ENCODE data around the gene GHR. TPM values are rescaled to one million over a fixed set of nuclear protein-coding genes. Genes with fewer than 3 reads are reported as not detected.

Gene GHR
- total RNA-seq, 4 donors from 2014 or later = 0.40 to 11.6 (median 7.6) TPM

DNA sequence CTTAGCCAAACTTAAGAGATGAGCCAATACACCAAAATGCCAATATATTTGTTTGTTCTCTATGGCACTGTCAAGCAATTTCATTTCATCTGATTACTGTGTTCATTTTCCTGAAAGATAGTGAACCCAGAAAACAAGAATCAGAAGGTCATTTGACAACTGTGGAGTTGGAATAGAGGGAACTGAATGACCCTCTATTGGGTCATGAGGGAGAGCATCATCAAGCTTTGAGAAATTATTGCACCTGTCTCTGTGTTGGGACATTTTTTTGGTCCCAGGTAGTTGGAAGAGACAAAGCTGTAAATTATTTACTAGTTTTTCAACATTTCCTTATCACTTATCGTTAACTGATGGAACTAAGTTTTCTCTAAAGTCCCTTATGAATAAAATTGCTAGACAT is 129.4 kb downstream of the GHR start:
- WGBS, 2 donors (ENCODE audit: low coverage in 1 of 2) = 73 to 78% methylated on average over 1 of the region's 1 CpG
- H3K36me3 ChIP-seq = no peaks in the 10 kb centered on the region
- H3K27me3 ChIP-seq = no peaks in the 10 kb centered on the region
- no peak for DNase-seq
- no peak overlapping the region for H3K27ac ChIP-seq
- TF ChIP-seq EP300 (IDR thresholded peaks at IDR 0.05; ENCODE audit: low read depth) = no peak
- TF ChIP-seq POLR2AphosphoS5 (IDR thresholded peaks at IDR 0.05) = no peak
- TF ChIP-seq, protein P1, sequence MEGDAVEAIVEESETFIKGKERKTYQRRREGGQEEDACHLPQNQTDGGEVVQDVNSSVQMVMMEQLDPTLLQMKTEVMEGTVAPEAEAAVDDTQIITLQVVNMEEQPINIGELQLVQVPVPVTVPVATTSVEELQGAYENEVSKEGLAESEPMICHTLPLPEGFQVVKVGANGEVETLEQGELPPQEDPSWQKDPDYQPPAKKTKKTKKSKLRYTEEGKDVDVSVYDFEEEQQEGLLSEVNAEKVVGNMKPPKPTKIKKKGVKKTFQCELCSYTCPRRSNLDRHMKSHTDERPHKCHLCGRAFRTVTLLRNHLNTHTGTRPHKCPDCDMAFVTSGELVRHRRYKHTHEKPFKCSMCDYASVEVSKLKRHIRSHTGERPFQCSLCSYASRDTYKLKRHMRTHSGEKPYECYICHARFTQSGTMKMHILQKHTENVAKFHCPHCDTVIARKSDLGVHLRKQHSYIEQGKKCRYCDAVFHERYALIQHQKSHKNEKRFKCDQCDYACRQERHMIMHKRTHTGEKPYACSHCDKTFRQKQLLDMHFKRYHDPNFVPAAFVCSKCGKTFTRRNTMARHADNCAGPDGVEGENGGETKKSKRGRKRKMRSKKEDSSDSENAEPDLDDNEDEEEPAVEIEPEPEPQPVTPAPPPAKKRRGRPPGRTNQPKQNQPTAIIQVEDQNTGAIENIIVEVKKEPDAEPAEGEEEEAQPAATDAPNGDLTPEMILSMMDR (IDR thresholded peaks at IDR 0.05) = no peak
- no peak for TF ChIP-seq POLR2A (IDR thresholded peaks at IDR 0.05)
- in situ Hi-C loops (cut with MboI; ENCODE audit: low pct_ligation_motif_present in 1 of 4, low pct_unique_long_range_greater_than_20kb in 1 of 4, low sequenced_read_pairs in 3 of 4) (no loop called here), intact Hi-C loops (cut with DNase I; ENCODE audit: low total_unique reads) (no loop called here)
- H3K4me3 ChIP-seq = no peak overlapping the region
- peaks cover 0 to 4% (median 0%) of the 10 kb centered on the region in 4 donors for H3K4me1 ChIP-seq
- H3K9me3 ChIP-seq = no peaks in the 10 kb centered on the region

GRCh38 chr5:42553461-42553860 is 130.2 kb downstream of the GHR start:
- WGBS, 2 donors (ENCODE audit: low coverage in 1 of 2) = 59 to 93% methylated on average over 3 to 4 of the region's 4 CpGs
- no peaks in the 10 kb centered on the region for H3K4me1 ChIP-seq
- H3K36me3 ChIP-seq = no peaks in the 10 kb centered on the region
- TF ChIP-seq, protein P1 (IDR thresholded peaks at IDR 0.05) = no peak
- no peak for TF ChIP-seq EP300 (IDR thresholded peaks at IDR 0.05; ENCODE audit: low read depth)
- intact Hi-C loops (cut with DNase I; ENCODE audit: low total_unique reads) (no loop called here), in situ Hi-C loops (cut with MboI; ENCODE audit: low pct_ligation_motif_present in 1 of 4, low pct_unique_long_range_greater_than_20kb in 1 of 4, low sequenced_read_pairs in 3 of 4) (no loop called here)
- no peak overlapping the region for H3K27ac ChIP-seq
- DNase-seq = no peak
- H3K4me3 ChIP-seq = no peak overlapping the region
- H3K27me3 ChIP-seq = no peaks in the 10 kb centered on the region
- no peaks in the 10 kb centered on the region for H3K9me3 ChIP-seq

DNA sequence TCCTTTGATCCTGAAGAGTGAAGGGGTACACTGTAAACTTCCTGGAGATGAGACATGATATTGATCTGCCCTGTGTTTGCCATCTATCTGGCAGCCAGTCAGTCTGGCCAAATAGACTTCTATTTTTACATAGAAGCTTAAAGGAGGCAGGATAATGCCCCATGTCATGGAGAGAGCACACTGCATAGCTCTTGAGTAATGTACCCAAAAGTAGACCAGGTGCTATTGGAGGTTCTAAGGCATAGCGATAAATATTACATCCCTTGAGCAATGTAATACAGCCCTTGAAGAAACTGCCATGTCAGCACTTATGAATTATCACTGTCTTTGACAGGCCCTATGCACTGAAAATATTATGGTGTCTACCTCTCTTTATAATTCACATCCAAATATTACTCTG is 131.8 kb downstream of the GHR start:
- DNase-seq = no peak
- intact Hi-C loops (cut with DNase I; ENCODE audit: low total_unique reads) = no loop called here
- WGBS, 2 donors (ENCODE audit: low coverage in 1 of 2) = 95% methylated on average over 1 of the region's 1 CpG; no CpG with 5 or more reads in 1 of the 2 donors

DNA sequence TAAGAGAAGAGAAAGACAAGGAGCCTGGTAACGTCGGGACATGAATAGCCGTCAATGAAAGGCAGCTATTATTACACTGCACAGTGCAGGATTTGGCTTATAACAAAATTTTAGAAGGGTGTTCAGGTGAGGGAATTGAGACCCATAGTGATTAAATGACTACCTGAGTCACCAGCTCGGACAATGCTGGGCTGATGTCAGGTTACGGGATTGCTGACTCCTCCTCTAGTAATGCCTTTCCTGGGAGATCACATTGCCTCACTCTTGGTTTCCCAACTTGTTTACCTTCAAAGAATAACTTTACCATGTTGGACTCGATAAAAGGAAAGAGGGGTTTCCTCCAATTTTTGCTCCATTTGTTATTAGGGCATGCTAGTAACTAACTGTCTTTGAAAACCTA is 132.6 kb downstream of the GHR start:
- H3K4me3 ChIP-seq = no peak overlapping the region
- DNase-seq = no peak
- no peaks in the 10 kb centered on the region for H3K4me1 ChIP-seq
- H3K9me3 ChIP-seq = no peaks in the 10 kb centered on the region
- H3K27me3 ChIP-seq = no peaks in the 10 kb centered on the region
- TF ChIP-seq EP300 (IDR thresholded peaks at IDR 0.05; ENCODE audit: low read depth) = no peak
- TF ChIP-seq POLR2A (IDR thresholded peaks at IDR 0.05) = no peak
- TF ChIP-seq, protein P1 (IDR thresholded peaks at IDR 0.05) = no peak
- TF ChIP-seq POLR2AphosphoS5 (IDR thresholded peaks at IDR 0.05) = no peak
- WGBS, 2 donors (ENCODE audit: low coverage in 1 of 2) = 89 to 90% methylated on average over 6 of the region's 6 CpGs
- H3K27ac ChIP-seq = no peak overlapping the region
- intact Hi-C loops (cut with DNase I; ENCODE audit: low total_unique reads) = no loop called here
- in situ Hi-C loops (cut with MboI; ENCODE audit: low pct_ligation_motif_present in 1 of 4, low pct_unique_long_range_greater_than_20kb in 1 of 4, low sequenced_read_pairs in 3 of 4) = no loop called here
- no peaks in the 10 kb centered on the region for H3K36me3 ChIP-seq

More for the DNA sequence above, 131.8 kb downstream of the GHR start:
- H3K27me3 ChIP-seq = no peaks in the 10 kb centered on the region
- in situ Hi-C loops (cut with MboI; ENCODE audit: low pct_ligation_motif_present in 1 of 4, low pct_unique_long_range_greater_than_20kb in 1 of 4, low sequenced_read_pairs in 3 of 4) = no loop called here
- H3K36me3 ChIP-seq = no peaks in the 10 kb centered on the region
- H3K27ac ChIP-seq = no peak overlapping the region
- H3K4me1 ChIP-seq = no peaks in the 10 kb centered on the region
- no peak overlapping the region for H3K4me3 ChIP-seq
- H3K9me3 ChIP-seq = no peaks in the 10 kb centered on the region
- TF ChIP-seq POLR2AphosphoS5 (IDR thresholded peaks at IDR 0.05) (no peak), POLR2A (IDR thresholded peaks at IDR 0.05) (no peak), EP300 (IDR thresholded peaks at IDR 0.05; ENCODE audit: low read depth) (no peak)
- TF ChIP-seq, protein P1 (IDR thresholded peaks at IDR 0.05) = no peak
